WTC11 (cell line): ENCODE measurements around the gene TBCE. TPM values are rescaled to one million over a fixed set of nuclear protein-coding genes. Genes with fewer than 3 reads are reported as not detected.
"Not testable (repeated sequence)": the region's sequence is repeated elsewhere in the genome, so short reads cannot be mapped to it uniquely, and the experiment has no call there.

ENCODE experiments used
- ATAC-seq: fragments of 200-7000 bp; cut with Tn5 transposase; 2 replicates; pipeline ENCODE4 v1.10.0; 2021; ENCODE audit warnings: mild to moderate bottlenecking, moderate library complexity
- CTCF ChIA-PET: fragments of 300-600 bp; sonication (Branson Sonifier 250); formaldehyde crosslinking; loops from one replicate; lab custom pipeline; 2021; ENCODE audit warnings: antibody characterized with exemption; lab: Charles Lee
- POLR2A ChIA-PET: fragments of 350-600 bp; sonication (Branson Sonifier 250); formaldehyde crosslinking; loops from one replicate; lab custom pipeline; 2021; ENCODE audit warnings: antibody characterized with exemption; lab: Charles Lee
- DNase-seq: peaks from one replicate; pipeline ENCODE4 v3.0.0; 2021; ENCODE audit warnings: low spot score
- H3K27ac Mint-ChIP-seq: 2 replicates; pipeline ENCODE4 v1.8.0; 2021; ENCODE audit warnings: mixed read lengths
- H3K27me3 Mint-ChIP-seq: 2 replicates; pipeline ENCODE4 v1.8.0; 2021; ENCODE audit warnings: low read depth, mild to moderate bottlenecking, moderate library complexity, mixed read lengths
- H3K36me3 Mint-ChIP-seq: 2 replicates; pipeline ENCODE4 v1.8.0; 2021; ENCODE audit warnings: mixed read lengths
- H3K4me1 Mint-ChIP-seq: 2 replicates; pipeline ENCODE4 v1.8.0; 2022; ENCODE audit warnings: mixed read lengths
- H3K4me3 Mint-ChIP-seq: 2 replicates; pipeline ENCODE4 v1.8.0; 2021; ENCODE audit warnings: mild to moderate bottlenecking, moderate library complexity, mixed read lengths
- H3K9me3 Mint-ChIP-seq: 2 replicates; pipeline ENCODE4 v1.8.0; 2021; ENCODE audit warnings: mixed read lengths
- EMX1 ChIP-seq: fragments of 250-450 bp; sonication (Bioruptor Pico); IDR thresholded peaks from 2 replicates; pipeline ENCODE4 v1.8.0; 2021; ENCODE audit warnings: mild to moderate bottlenecking
- FOXJ3 ChIP-seq: sonication (generic); formaldehyde crosslinking; IDR thresholded peaks from 2 replicates; pipeline ENCODE4 v1.9.0; 2021; ENCODE audit warnings: missing genetic modification reagents, mild to moderate bottlenecking, borderline replicate concordance
- FOXK1 ChIP-seq: sonication (generic); formaldehyde crosslinking; IDR thresholded peaks from 2 replicates; pipeline ENCODE4 v1.8.0; 2022; ENCODE audit warnings: mild to moderate bottlenecking, moderate library complexity, missing genetic modification reagents
- FOXP1 ChIP-seq: sonication (generic); formaldehyde crosslinking; IDR thresholded peaks from 2 replicates; pipeline ENCODE4 v1.8.0; 2022; ENCODE audit warnings: missing genetic modification reagents, mild to moderate bottlenecking, moderate library complexity, borderline replicate concordance
- HMGXB4 ChIP-seq: sonication (generic); formaldehyde crosslinking; IDR thresholded peaks from 2 replicates; pipeline ENCODE4 v1.8.1; 2023; ENCODE audit warnings: mild to moderate bottlenecking, moderate library complexity, missing genetic modification reagents
- KAT7 ChIP-seq: sonication (generic); formaldehyde crosslinking; IDR thresholded peaks from 2 replicates; pipeline ENCODE4 v1.8.1; 2023; ENCODE audit warnings: missing genetic modification reagents, mild to moderate bottlenecking, borderline replicate concordance
- MYBL2 ChIP-seq: sonication (generic); formaldehyde crosslinking; IDR thresholded peaks from 2 replicates; pipeline ENCODE4 v1.8.1; 2023; ENCODE audit warnings: mild to moderate bottlenecking, moderate library complexity, missing genetic modification reagents
- NFATC4 ChIP-seq: fragments of 250-450 bp; sonication (Bioruptor Pico); IDR thresholded peaks from 2 replicates; pipeline ENCODE4 v1.9.0; 2021; ENCODE audit warnings: mild to moderate bottlenecking
- SMAD3 ChIP-seq: sonication (generic); formaldehyde crosslinking; IDR thresholded peaks from 2 replicates; pipeline ENCODE4 v1.8.0; 2022; ENCODE audit warnings: missing genetic modification reagents, mild to moderate bottlenecking, borderline replicate concordance
- TEAD1 ChIP-seq: sonication (generic); formaldehyde crosslinking; IDR thresholded peaks from 2 replicates; pipeline ENCODE4 v1.8.0; 2022; ENCODE audit warnings: mild to moderate bottlenecking, missing genetic modification reagents
- TP53 ChIP-seq: sonication (generic); formaldehyde crosslinking; IDR thresholded peaks from 2 replicates; pipeline ENCODE4 v1.8.1; 2023; ENCODE audit warnings: mild to moderate bottlenecking, missing genetic modification reagents
- ZNF121 ChIP-seq: sonication (generic); formaldehyde crosslinking; IDR thresholded peaks from 2 replicates; pipeline ENCODE4 v1.8.0; 2023; ENCODE audit warnings: missing genetic modification reagents
- ZNF232 ChIP-seq: sonication (generic); formaldehyde crosslinking; IDR thresholded peaks from 2 replicates; pipeline ENCODE4 v1.8.0; 2022; ENCODE audit warnings: mild to moderate bottlenecking, missing genetic modification reagents
- total RNA-seq: library from RNA; stranded (reverse); gene quantifications from 3 replicates; pipeline ENCODE4 v1.2.3, GENCODE V29; 2021
- TF ChIP-seq, protein P1 (sequence below): fragments of 250-450 bp; sonication (Bioruptor Pico); IDR thresholded peaks from 2 replicates; pipeline ENCODE4 v1.9.0; 2021; ENCODE audit warnings: mild to moderate bottlenecking
- TF ChIP-seq, protein P2 (sequence below): sonication (generic); formaldehyde crosslinking; IDR thresholded peaks from 2 replicates; pipeline ENCODE4 v1.8.0; 2023; ENCODE audit warnings: mild to moderate bottlenecking, missing genetic modification reagents

Gene TBCE
- total RNA-seq, 1 experiment from 2014 or later = 34.8 TPM

DNA sequence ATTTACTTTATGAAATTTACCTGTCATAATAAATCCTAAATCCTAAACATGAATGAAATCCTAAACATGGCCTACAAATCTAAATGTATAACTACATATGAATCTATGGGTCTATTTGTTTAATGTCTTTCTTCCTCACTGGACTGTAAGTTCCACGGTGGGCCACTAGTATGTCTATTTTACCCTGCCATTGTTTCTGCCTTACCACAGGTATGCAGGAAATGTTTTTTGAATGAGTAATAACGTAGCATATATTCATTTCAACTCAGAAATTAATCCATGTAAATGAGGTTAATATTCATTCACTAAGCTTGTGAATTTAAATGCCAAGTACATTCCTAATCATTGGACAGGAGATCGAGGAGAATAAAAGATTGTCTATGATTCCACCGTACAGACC lies 101.7 kb downstream of the TBCE start:
- ATAC-seq = no peak
- H3K4me3 Mint-ChIP-seq = no peak overlapping the region
- POLR2A ChIA-PET = no interaction called here
- H3K9me3 Mint-ChIP-seq = 0 out of 2 replicates have a peak, but pooled peaks cover 6% of the 10 kb centered on the region
- no peak overlapping the region for H3K27ac Mint-ChIP-seq
- no peaks in the 10 kb centered on the region for H3K4me1 Mint-ChIP-seq
- CTCF ChIA-PET = no interaction called here
- TF ChIP-seq ZNF232 (CRISPR knock-in tag) = no peak
- TF ChIP-seq NFATC4 (CRISPR knock-in tag) = no peak
- TF ChIP-seq KAT7 = no peak
- TF ChIP-seq HMGXB4 (CRISPR knock-in tag) = no peak
- TF ChIP-seq FOXK1 (CRISPR knock-in tag) = no peak
- TF ChIP-seq FOXJ3 (CRISPR knock-in tag) = no peak
- TF ChIP-seq, all 79 proteins: peak for 0
- no peak for DNase-seq
- no peaks in the 10 kb centered on the region for H3K27me3 Mint-ChIP-seq
- peaks cover 36% of the 10 kb centered on the region for H3K36me3 Mint-ChIP-seq

DNA sequence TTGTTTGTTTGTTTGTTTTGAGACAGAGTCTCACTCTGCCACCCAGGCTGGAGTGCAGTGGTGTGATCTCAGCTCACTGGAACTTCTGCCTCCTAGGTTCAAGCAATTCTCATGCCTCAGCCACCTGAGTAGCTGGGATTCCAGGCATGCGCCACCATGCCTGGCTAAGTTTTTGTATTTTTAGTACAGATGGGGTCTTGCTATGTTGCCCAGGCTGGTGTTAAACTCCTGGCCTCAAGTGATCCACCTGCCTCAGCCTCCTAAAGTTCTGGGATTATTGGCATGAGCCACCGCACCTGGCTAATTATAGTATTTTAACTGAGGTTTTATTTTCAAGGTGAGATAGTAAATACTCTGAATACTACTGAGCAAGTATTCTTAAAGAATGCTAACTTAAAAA lies 102.7 kb downstream of the TBCE start:
- ATAC-seq, H3K27me3 Mint-ChIP-seq, POLR2A ChIA-PET, H3K9me3 Mint-ChIP-seq, H3K4me1 Mint-ChIP-seq, H3K27ac Mint-ChIP-seq, H3K4me3 Mint-ChIP-seq, CTCF ChIA-PET, DNase-seq: not testable (repeated sequence)
- TF ChIP-seq ZNF121 = peak; percentile 40; the same call in 1 of the 2 replicates
- H3K36me3 Mint-ChIP-seq = peaks cover 29% of the 10 kb centered on the region

DNA sequence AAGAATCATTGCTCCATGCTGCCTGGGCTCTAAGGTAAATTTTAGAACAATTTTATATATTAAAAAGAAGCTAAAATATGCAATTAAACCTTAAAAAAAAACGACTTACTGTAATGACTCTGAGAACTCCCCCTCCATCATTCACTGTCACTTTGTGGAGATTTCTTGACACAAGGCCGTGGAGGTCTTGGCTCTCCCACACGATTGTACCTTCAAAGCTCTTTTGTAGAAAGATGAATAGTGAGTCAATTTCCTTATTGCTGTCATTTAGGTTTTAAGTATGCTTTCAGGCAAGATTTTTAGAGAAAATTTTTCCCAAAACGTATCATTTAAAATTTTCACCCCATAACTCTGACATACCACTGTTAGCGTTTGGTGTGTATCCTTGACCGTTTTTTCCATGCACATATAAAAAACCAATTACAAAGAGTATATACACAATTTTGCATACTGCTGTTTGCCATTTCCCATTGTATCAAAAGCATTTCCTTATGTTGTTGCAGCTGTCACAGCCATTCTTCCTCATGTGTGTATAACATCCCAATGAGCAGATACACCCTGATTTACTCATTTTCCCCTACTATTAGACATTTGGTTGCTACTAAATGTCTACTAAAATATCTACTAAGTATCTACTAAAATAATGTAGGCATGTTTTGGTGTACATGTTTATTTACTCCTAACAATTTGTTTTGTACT lies 103.7 kb downstream of the TBCE start:
- peaks cover 25% of the 10 kb centered on the region for H3K36me3 Mint-ChIP-seq
- no peaks in the 10 kb centered on the region for H3K4me1 Mint-ChIP-seq
- POLR2A ChIA-PET = no interaction called here
- no peak overlapping the region for H3K4me3 Mint-ChIP-seq
- H3K27me3 Mint-ChIP-seq = no peaks in the 10 kb centered on the region
- DNase-seq (no peak), ATAC-seq (no peak)
- no peak overlapping the region for H3K27ac Mint-ChIP-seq
- CTCF ChIA-PET = no interaction called here
- TF ChIP-seq EMX1 (CRISPR knock-in tag) = no peak
- no peak for TF ChIP-seq MYBL2 (CRISPR knock-in tag)
- no peak for TF ChIP-seq FOXP1 (CRISPR knock-in tag)
- TF ChIP-seq TP53 (CRISPR knock-in tag) = no peak
- TF ChIP-seq, protein P1, sequence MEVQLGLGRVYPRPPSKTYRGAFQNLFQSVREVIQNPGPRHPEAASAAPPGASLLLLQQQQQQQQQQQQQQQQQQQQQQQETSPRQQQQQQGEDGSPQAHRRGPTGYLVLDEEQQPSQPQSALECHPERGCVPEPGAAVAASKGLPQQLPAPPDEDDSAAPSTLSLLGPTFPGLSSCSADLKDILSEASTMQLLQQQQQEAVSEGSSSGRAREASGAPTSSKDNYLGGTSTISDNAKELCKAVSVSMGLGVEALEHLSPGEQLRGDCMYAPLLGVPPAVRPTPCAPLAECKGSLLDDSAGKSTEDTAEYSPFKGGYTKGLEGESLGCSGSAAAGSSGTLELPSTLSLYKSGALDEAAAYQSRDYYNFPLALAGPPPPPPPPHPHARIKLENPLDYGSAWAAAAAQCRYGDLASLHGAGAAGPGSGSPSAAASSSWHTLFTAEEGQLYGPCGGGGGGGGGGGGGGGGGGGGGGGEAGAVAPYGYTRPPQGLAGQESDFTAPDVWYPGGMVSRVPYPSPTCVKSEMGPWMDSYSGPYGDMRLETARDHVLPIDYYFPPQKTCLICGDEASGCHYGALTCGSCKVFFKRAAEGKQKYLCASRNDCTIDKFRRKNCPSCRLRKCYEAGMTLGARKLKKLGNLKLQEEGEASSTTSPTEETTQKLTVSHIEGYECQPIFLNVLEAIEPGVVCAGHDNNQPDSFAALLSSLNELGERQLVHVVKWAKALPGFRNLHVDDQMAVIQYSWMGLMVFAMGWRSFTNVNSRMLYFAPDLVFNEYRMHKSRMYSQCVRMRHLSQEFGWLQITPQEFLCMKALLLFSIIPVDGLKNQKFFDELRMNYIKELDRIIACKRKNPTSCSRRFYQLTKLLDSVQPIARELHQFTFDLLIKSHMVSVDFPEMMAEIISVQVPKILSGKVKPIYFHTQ (CRISPR knock-in tag) = no peak
- no peak for TF ChIP-seq TEAD1 (CRISPR knock-in tag)
- TF ChIP-seq, protein P2, sequence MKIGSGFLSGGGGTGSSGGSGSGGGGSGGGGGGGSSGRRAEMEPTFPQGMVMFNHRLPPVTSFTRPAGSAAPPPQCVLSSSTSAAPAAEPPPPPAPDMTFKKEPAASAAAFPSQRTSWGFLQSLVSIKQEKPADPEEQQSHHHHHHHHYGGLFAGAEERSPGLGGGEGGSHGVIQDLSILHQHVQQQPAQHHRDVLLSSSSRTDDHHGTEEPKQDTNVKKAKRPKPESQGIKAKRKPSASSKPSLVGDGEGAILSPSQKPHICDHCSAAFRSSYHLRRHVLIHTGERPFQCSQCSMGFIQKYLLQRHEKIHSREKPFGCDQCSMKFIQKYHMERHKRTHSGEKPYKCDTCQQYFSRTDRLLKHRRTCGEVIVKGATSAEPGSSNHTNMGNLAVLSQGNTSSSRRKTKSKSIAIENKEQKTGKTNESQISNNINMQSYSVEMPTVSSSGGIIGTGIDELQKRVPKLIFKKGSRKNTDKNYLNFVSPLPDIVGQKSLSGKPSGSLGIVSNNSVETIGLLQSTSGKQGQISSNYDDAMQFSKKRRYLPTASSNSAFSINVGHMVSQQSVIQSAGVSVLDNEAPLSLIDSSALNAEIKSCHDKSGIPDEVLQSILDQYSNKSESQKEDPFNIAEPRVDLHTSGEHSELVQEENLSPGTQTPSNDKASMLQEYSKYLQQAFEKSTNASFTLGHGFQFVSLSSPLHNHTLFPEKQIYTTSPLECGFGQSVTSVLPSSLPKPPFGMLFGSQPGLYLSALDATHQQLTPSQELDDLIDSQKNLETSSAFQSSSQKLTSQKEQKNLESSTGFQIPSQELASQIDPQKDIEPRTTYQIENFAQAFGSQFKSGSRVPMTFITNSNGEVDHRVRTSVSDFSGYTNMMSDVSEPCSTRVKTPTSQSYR = no peak
- TF ChIP-seq SMAD3 (CRISPR knock-in tag) = no peak
- no peaks in the 10 kb centered on the region for H3K9me3 Mint-ChIP-seq
